GM12891 (cell line): Measurements from ENCODE around the gene PTDSS2.

Experiments
- POLR2A ChIP-seq: IDR thresholded peaks from 2 replicates; pipeline ENCODE4 v1.6.1; 2011; ENCODE audit warnings: low read depth, low read length, control low read depth
- POLR2AphosphoS5 ChIP-seq: IDR thresholded peaks from 2 replicates; pipeline ENCODE4 v1.6.1; 2011; ENCODE audit warnings: low read depth, low read length, control low read depth

- TF ChIP-seq POLR2A = no peak
- no peak for TF ChIP-seq POLR2AphosphoS5
These were observed 29.2 kb upstream of the PTDSS2 start for GRCh38 chr11:420911-421321.
